Epidermal melanocyte (primary cell): ENCODE results near the gene ARL6IP6.
"Not testable (repeated sequence)": the region's sequence is repeated elsewhere in the genome, so short reads cannot be mapped to it uniquely, and the experiment has no call there.

ENCODE experiments used
- DNase-seq: peaks from one replicate; pipeline ENCODE4 v3.0.0; 2011; ENCODE audit warnings: low spot score; ENCODE audit not compliant: insufficient read length

The ARL6IP6 gene

DNA sequence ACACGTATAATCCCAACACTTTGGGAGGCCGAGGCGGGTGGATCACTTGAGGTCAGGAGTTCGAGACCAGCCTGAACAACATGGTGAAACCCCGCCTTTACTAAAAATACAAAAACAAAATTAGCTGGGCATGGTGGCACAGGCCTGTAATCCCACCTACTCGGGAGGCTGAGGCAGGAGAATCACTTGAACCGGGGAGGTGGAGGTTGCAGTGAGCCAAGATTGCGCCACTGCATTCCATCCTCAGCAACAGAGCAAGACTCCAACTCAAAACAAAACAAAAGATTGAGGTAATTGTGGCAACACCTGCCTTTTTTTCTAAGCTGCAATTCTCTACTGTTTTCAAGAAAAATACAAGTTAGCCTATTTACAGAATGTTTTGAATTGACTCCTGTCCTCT lies 4.2 kb downstream of the ARL6IP6 start:
- DNase-seq = not testable (repeated sequence)

DNA sequence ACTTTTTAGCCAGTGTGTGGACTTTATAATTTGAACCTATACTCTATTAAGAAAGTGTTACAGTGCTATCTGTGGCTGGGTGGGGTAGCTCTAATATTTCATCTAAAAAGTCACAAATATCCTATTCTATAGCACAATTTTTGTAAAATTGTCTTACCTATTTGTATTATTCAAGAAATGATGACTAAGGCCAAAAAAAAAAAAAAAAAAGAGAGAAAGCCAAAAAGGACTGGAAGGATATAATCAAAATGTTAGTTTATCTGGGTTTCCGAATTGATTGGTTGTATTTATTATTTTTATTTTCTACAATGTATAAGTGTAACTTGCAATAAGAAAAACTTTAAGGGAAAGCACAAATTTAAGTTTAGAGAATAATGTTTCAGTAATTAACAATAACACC lies 5.5 kb downstream of the ARL6IP6 start:
- no peak for DNase-seq

DNA sequence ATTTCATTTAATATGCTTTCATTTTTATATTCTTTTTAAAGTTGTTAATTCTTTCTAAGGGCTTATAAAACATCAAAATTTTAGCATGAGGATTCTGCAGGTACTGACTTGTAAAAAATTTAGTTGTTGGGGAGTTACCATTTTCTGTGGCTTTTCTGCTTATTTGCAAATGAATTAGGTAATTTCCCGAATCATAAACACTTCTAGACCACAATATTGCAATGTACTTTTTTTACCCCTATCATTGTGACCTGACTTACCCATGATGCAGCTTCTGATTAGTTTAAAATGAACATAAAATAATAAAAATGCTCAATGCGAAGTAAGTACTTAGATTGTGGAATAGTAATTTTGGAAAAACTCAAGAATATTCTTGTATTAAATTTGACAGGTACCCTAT lies 11.4 kb downstream of the ARL6IP6 start:
- no peak for DNase-seq

DNA sequence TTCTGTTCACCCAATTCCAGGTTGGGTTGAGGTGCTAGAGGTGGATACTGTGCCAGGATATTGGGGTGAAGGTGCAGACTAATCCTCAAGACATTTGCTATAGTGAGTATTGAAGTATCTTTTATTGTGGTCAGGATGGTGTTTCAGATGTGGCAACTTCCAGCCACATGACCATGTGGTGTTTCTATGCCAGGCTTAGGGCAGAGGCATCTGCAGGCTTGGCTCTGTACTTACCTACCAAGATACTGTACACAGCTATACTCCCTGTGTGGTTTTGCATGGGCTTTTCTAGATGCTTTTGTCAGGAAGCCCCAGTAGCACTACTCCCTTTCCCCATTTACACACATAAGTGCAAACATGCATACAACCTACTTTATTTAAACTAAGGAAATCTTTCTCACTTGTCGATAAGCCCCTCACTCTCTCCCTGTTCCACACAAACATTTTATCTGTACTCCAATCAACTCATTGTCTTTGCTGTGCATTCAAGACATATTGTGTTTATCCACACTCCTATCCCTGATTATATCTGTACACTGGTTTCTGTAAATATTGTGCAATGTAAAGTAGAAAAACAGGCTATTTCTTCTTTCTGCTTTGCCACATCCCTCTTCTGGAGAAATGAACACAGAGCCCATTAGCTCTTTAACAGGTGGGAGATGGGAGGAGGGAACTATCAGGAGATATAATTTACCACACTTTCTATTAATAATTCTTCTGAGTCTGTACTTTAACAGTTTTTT lies 12.3 kb downstream of the ARL6IP6 start:
- no peak for DNase-seq

DNA sequence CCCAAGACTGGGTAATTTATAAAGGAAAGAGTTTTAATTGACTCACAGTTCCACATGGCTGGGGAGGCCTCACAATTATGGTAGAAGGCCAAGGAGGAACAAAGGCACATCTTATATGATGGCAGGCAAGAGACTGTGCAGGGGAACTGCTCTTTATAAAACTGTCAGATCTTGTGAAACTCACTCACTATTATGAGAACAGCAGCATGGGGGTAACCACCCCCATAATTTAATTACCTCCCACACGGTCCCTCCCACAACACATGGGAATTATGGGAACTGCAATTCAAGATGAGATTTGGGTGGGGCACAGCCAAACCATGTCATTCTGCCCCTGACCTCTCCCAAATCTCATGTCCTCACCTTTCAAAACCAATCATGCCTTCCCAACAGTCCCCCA lies 19.1 kb downstream of the ARL6IP6 start:
- DNase-seq = not testable (repeated sequence)

DNA sequence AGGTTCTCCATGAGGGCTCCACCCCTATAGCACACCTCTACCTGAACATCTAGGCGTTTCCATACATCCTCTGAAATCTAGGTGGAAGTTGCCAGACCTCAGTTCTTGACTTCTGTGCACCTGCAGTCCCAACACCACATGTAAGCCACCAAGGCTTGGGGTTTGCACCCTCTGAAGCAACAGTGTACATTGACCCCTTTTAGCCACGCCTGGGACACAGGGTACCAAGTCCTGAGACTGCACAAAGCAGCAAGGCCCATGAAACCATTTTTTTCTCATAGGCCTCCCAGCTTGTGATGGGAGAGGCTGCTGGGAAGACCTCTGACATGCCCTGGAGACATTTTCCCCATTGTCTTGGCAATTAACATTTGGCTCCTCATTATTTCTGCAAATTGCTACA lies 20.0 kb downstream of the ARL6IP6 start:
- DNase-seq = no peak

DNA sequence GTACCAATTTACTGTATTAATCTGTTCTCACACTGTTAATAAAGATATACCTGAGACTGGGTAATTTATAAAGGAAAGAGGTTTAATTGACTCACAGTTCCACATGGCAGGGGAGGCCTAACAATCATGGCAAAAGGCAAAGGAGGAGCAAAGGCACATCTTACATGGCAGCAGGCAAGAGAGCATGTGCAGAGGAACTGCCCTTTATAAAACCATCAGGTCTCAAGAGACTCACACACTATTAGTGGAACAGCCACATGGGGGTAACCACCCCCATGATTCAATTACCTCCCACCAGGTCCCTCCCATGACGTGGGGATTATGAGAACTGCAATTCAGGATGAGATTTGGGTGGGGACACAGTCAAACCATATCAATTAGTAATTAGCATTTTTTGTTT lies 21.3 kb downstream of the ARL6IP6 start:
- not testable (repeated sequence) for DNase-seq

DNA sequence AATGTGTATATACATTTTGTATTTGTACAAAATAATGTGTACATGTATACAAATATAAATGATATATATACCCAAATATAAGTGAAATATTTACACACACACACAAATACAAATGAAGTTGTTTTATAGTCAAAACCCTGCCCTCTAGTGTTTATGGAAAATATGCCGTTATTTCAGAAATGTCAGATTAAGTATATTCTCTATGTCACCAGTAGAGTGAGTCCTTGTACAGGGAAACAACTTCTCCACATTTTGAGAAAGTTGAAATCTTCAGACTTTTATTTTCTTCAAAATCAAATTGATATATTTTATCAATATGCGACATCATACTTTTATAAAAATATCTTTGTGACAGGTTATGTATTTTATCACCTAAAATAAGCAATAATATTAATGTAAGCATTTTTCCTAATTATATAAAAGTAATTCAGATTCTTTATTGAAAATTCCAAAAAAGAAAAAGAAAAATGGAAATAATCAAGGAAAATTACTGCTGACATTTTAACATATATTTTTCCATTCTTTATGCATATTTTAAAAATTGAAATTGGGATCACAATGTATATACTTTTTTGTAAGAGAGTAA lies 22.4 kb downstream of the ARL6IP6 start:
- DNase-seq = no peak

DNA sequence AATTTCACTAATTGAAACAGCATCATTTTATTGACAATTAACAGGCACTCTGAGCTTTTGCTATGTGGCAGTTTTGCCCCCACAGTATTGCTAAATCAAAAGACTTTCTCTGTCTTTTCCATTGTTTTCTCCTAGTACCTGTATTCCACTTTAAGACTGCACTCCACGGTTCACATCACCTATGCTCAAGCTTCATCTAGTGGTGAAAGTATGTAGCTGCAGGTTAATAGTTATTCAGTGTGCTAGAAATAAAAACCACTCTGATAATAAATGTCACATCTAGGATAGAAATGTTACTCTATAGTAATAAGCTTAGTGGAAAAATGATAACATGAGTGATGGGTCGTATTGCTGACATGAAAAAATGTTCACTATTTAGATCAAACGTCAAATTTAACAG lies 24.6 kb downstream of the ARL6IP6 start:
- DNase-seq = no peak

DNA sequence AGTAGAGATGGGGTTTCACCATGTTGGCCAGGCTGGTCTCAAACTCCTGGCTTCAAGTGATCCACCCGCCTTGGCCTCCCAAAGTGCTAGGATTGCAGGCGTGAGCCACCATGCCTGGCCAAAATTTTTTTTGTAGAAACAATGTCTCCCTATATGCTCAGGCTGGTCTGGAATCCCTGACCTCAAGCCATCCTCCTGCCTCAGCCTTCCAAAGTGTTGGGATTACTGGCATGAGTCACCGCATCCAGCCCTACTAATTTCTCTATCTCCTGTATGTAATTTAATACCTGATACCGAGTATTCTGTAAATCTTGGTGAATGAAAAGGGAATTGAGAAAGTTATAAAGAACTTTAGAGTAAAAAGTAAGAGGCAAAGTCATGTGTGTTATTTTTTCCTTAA lies 29.3 kb downstream of the ARL6IP6 start:
- not testable (repeated sequence) for DNase-seq

DNA sequence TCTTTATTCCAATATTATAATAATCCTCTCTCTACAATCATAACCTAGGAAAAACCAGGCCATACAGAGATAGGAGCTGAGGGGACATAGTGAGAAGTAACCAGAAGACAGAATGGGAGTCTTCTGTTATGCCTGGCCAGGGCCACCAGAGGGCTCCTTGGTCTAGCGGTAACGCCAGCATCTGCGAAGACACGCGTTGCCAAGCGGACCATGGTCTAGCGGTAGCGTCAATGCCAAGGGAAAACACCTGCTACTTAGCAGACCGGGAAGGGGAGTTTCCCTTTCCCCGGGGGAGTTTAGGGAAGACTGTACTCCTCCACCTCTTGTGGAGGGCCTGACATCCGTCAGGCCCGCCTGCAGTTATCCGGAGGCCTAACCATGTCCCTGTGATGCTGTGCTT lies 36.6 kb downstream of the ARL6IP6 start:
- no peak for DNase-seq

DNA sequence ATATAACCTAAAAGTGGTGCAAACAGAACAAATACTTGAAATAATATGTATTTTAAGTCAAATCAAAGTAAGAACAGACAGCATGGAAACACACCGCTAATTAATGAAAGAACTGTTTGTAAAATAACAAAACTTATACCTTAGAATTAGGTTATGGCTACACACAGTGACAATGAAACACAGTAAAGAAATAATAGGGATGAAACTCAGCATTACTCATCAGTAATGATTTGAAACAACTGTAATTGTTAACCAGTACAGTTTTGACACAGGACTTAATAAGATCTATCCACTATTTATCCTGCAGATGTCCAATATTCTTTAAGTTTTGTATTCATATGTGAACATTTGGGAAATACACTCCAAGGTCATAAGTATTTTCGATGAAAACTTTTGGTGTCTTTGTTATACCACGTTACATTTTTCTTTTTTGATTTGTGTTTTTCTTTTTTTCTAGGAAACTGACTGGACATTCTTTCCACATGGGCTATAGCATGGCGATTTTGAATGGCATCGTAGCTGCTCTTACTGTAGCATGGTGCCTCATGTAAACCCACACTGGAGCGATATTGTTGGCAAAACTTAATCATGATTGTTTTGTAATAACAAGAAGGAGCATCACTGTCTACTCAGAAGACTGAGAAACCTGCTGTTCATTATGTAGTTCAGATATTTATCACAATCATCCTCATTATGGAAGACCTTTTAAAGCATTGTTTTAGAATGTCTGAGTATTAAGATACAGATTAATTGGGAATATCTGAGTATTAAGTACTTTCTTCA lies 41.1 kb downstream of the ARL6IP6 start:
- DNase-seq = no peak

DNA sequence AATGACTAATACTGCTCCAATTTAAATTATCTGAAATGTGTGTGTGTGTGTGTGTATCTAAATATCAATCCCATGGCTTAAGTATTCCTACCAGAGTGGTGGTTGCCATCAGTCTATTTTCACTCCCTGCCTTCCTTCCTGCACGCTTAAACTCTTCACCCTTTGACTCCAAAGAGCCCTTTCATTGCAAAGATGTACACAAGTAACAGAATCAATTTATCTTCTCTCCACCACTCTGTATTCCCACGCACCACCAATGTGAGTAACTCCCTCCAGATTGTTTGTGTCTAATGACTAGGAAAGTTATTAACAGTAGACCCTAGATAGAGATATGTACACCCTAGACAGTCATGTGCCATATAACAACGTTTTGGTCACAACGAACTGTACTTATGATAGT lies 42.8 kb downstream of the ARL6IP6 start:
- no peak for DNase-seq

DNA sequence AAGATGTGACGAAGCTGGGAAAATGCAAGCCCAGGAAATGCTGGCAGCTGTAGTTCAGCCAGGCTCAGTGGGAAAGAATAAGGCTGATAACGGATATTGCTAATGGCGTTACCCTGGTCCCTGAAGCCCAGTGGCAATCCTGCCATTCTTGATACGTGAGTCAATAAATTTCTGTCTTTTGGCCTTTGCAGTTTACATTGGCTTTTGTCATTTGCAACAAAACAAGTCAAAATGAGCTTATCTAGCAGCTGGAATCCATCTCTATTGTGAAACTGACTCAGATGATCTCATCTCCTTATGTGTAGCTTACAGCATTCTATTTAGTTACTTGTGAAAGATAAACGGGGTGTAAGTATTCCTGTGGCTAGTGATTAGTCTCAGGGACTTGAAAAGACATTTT lies 43.8 kb downstream of the ARL6IP6 start:
- no peak for DNase-seq

DNA sequence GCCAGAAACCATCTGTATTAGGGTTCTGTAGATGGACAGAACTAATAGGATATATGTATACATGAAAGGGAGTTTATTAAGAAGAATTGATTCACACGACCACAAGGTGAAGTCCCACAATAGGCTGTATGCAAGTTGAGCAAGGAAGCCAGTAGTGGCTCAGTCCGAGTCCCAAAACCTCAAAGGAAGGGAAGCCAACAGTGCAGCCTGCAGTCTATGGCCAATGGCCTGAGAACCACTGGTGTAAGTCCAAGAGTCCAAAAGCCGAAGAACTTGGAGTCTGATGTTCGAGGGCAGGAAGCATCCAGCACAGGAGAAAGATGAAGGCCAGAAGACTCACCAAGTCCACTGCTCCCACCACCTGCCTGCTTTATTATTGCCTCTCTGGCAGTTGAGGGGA lies 44.8 kb downstream of the ARL6IP6 start:
- not testable (repeated sequence) for DNase-seq

DNA sequence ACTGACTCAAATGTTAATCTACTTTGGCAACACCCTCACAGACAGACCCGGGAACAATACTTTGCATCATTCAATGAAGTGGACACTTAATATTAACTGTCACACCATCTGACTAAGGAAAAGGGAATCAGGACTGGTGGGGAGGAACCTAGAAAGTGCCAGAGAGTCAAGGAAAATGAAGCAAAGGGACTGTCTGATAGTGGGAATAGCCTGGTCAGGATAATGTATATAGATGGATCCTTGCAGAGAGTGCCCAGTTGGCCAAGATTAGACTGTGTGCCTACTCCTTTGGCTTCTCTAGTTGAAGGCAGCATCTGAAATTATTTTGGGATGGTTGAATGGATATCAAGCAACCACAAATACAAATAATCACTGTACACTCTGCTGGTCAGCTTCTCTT lies 45.2 kb downstream of the ARL6IP6 start:
- no peak for DNase-seq

DNA sequence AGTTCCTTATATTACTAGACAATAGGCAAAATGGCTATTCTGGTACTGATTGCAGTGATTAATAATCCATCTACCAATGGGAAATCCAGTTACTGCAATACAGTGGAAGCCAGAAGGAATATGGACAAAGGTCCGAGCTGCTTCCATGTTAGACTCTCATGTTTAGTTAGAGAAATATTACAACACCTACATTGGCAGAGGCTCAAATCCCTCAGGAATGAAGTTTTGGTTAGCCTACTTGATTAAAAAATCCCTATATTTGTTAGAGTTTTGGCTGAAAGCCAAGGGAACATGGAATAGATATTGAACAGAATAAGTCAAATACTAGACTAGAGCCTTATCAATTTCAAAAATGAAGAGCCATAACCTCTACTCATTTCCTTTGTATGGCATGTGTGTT lies 48.5 kb downstream of the ARL6IP6 start:
- DNase-seq = no peak

DNA sequence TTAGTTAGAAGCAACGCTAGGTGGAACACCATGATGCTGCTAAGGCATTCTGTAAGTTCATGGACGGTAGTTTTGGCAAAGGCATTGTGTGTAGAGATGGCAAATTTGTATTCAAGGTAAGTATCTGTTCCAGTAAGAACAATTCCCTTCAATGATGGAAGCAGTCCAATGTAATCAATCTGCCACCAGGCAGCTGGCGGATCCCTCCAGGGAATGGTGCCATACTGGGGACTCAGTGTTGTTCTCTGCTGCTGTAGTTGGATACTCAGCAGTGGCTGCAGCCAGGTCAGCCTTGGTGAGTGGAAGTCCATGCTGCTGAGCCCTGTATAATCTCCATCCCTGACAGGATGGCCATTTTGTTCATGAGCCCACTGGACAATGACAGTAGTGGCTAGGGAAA lies 62.8 kb downstream of the ARL6IP6 start:
- DNase-seq = no peak

DNA sequence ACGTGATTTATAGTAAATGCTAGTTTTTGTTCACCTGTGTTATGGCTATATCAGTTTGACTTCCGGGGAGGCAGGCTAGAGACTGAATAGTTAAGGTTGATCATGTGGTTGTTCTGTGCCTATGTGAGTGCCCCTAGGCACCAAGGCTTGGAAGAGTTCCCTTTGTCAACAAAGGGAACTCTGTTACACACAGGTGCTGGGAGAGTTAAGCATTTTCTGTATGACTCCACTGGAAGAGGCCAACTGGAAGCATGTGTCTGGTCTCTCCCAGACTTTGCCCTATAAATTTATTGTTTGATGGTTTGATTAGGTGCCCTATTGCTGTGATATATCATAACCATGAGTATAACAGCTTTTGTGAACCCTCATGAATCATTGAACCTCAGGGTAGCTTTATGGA lies 63.8 kb downstream of the ARL6IP6 start:
- DNase-seq = no peak

DNA sequence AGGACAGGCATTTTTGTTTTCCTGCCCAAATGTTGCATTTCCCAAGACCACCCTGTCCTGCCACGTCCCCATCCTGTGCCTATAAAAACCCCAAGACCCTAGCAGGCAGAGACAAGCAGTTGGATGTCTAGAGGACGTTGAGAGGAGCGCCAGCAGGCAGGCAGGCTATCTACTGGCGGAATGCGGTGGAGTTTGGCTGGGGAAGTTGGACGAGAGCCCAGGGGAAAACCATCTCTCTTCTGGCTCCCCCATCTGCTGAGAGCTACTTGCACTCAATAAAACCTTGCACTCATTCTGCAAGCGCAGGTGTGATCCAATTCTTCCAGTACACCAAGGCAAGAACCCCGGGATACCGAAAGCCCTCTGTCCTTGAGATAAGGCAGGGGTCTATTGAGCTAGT lies 72.5 kb downstream of the ARL6IP6 start:
- DNase-seq = no peak

DNA sequence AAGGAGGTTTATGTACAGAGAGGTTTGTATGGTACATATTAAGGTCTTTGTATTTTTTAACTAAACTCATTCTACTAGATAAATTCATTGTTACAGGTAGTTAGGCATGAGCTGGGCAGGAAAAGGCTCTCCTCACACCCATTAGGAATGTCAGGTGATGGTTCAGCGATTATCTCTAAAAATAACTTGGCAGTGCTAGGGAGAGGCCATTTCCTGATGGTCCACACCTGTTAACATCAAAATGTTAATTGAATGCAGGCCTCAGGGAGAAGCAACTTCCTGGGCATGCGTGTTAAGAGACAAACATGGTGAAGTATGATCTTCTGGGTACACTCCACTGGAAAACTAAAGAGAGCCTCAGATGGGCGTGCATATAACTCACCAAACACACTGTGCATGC lies 73.6 kb downstream of the ARL6IP6 start:
- DNase-seq = no peak

DNA sequence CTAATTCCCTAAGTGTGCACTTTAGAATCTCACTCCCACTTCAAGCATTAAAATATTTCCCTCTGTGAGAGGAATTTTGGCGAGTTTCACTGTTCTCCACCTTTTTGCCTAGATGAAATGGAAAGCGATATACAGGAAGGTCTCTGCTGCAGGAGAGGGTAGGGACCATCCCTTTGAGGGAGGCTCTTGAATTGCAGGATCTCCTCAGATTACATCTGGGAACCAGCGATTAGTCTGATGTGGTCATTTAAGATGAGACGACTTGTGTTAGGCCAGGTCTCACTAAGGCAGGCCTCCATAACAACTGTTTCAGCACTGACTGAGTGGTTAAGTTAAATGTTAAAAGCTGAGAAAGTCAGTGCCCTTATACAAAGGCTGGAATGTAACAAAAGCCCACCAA lies 74.6 kb downstream of the ARL6IP6 start:
- DNase-seq = no peak

DNA sequence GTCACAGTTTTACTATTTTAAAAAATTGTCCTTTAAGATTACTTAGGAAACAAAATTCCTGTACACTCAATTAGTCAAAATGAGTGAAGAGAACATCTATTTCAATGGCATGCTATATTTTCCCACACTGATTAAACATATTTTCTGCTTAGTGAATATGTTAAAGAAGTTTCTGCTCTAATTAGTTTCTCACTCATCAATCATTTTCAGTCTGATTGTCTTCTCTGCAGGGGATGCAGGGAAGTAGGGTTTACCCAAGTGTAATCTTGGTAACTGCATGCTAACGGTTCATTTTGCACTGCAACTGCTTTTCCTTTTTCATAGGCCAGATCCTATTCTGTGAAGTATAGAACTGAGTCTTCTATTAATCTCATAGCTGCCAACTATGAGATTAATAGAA lies 78.5 kb downstream of the ARL6IP6 start:
- DNase-seq = no peak
